Measurements from ENCODE around the gene PHAX. TPM values are rescaled to one million over a fixed set of nuclear protein-coding genes. Genes with fewer than 3 reads are reported as not detected.

The PHAX gene
- total RNA-seq, 1 experiment from 2014 or later, result 46.2 TPM

DNA sequence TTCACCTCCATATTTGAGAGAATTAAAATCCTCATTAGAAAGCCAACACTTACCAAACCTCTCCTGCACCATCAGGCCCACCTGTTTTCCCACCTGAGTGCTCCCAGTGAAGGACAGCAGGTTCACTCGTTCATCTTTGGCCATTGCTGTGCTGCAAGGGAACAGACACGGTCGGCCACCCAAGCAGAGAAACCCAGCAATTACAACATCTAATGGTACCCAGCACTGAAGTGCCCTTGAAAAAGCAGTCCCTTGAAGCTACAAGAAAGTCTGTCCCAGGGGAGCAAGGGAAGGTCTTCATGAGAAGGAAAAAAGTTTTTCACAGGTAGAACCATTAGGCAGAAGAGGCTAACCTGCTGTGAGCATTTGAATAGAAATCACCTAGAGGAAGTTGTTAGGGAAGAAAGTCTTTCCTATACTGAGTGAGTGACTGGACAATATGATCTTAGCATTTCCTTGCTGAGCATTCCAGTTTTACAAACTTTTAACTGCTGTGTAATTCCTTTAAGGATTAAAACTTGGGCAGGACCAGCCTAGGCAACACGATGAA lies 32.5 kb upstream of the PHAX start:
- ATAC-seq, result no peak
- H3K9me3 ChIP-seq (ENCODE audit: control insufficient read depth, insufficient read depth, low read depth, low read length), result no peaks in the 10 kb centered on the region
- no TSS peak for BruUV-seq (replicated peaks)
- H3K27ac ChIP-seq (ENCODE audit: low read length), result no peak overlapping the region
- no peaks in the 10 kb centered on the region for H3K36me3 ChIP-seq (ENCODE audit: control insufficient read depth, insufficient read depth, low read length)
- no peaks in the 10 kb centered on the region for H3K4me1 ChIP-seq (ENCODE audit: control insufficient read depth, insufficient read depth, low read length)
- DNase-seq (ENCODE audit: low read depth, low spot score), result no peak
- no peak for TF ChIP-seq SIN3A (IDR thresholded peaks at IDR 0.05; ENCODE audit: borderline replicate concordance, insufficient read depth, low read depth, low read length)
- TF ChIP-seq, protein P1, sequence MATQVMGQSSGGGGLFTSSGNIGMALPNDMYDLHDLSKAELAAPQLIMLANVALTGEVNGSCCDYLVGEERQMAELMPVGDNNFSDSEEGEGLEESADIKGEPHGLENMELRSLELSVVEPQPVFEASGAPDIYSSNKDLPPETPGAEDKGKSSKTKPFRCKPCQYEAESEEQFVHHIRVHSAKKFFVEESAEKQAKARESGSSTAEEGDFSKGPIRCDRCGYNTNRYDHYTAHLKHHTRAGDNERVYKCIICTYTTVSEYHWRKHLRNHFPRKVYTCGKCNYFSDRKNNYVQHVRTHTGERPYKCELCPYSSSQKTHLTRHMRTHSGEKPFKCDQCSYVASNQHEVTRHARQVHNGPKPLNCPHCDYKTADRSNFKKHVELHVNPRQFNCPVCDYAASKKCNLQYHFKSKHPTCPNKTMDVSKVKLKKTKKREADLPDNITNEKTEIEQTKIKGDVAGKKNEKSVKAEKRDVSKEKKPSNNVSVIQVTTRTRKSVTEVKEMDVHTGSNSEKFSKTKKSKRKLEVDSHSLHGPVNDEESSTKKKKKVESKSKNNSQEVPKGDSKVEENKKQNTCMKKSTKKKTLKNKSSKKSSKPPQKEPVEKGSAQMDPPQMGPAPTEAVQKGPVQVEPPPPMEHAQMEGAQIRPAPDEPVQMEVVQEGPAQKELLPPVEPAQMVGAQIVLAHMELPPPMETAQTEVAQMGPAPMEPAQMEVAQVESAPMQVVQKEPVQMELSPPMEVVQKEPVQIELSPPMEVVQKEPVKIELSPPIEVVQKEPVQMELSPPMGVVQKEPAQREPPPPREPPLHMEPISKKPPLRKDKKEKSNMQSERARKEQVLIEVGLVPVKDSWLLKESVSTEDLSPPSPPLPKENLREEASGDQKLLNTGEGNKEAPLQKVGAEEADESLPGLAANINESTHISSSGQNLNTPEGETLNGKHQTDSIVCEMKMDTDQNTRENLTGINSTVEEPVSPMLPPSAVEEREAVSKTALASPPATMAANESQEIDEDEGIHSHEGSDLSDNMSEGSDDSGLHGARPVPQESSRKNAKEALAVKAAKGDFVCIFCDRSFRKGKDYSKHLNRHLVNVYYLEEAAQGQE (IDR thresholded peaks at IDR 0.05; ENCODE audit: insufficient read depth in 1 of 2, low read depth in 2 of 2, low read length in 1 of 2), result no peak
- TF ChIP-seq POLR2AphosphoS5 (IDR thresholded peaks at IDR 0.05; ENCODE audit: low read depth, low read length), result no peak
- CTCF ChIA-PET, result no interaction called here
- POLR2A ChIA-PET, result no interaction called here
- H3K4me3 ChIP-seq (ENCODE audit: low read depth in 2 of 2, low read length in 2 of 2), result no peak overlapping the region
- intact Hi-C loops (cut with micrococcal nuclease; ENCODE audit: unreplicated experiment), result no loop called here
- no peaks in the 10 kb centered on the region for H3K27me3 ChIP-seq (ENCODE audit: control insufficient read depth, insufficient read depth, low read length)
- in situ Hi-C loops (cut with HindIII; ENCODE audit: low pct_unique_long_range_greater_than_20kb, low sequenced_read_pairs), result no loop called here

DNA sequence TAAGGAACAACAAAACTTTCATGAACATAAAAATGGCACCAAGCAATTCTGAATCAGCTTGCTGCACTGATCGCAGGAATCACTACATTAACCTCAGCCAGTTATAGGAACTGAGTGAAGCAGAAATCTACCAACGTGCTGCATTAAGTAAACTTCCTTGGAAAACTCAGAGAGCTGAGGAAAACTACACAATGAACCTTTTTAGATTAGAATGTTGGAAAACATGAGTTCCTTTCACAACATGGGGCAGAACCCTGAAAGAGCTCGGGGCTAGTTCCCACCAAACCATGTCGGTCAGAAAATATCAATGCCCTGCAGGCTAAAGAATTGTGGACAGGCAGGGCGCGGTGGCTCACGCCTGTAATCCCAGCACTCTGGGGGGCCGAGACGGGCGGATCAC lies 25.1 kb upstream of the PHAX start:
- TF ChIP-seq TCF7L2 (IDR thresholded peaks at IDR 0.05; ENCODE audit: low read depth, low read length), result no peak
- TF ChIP-seq POLR2AphosphoS5 (IDR thresholded peaks at IDR 0.05; ENCODE audit: low read depth, low read length), result no peak
- TF ChIP-seq, protein P1 (IDR thresholded peaks at IDR 0.05; ENCODE audit: insufficient read depth in 1 of 2, low read depth in 2 of 2, low read length in 1 of 2), result no peak
- TF ChIP-seq, protein P2, sequence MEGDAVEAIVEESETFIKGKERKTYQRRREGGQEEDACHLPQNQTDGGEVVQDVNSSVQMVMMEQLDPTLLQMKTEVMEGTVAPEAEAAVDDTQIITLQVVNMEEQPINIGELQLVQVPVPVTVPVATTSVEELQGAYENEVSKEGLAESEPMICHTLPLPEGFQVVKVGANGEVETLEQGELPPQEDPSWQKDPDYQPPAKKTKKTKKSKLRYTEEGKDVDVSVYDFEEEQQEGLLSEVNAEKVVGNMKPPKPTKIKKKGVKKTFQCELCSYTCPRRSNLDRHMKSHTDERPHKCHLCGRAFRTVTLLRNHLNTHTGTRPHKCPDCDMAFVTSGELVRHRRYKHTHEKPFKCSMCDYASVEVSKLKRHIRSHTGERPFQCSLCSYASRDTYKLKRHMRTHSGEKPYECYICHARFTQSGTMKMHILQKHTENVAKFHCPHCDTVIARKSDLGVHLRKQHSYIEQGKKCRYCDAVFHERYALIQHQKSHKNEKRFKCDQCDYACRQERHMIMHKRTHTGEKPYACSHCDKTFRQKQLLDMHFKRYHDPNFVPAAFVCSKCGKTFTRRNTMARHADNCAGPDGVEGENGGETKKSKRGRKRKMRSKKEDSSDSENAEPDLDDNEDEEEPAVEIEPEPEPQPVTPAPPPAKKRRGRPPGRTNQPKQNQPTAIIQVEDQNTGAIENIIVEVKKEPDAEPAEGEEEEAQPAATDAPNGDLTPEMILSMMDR (IDR thresholded peaks at IDR 0.05), result no peak
- no peak for TF ChIP-seq SIN3A (IDR thresholded peaks at IDR 0.05; ENCODE audit: borderline replicate concordance, insufficient read depth, low read depth, low read length)
- BruUV-seq (replicated peaks), result no TSS peak
- in situ Hi-C loops (cut with HindIII; ENCODE audit: low pct_unique_long_range_greater_than_20kb, low sequenced_read_pairs) (no loop called here), intact Hi-C loops (cut with micrococcal nuclease; ENCODE audit: unreplicated experiment) (no loop called here)
- Histone ChIP-seq H3K27ac (ENCODE audit: low read length) (no peak overlapping the region), H3K4me3 (ENCODE audit: low read depth in 2 of 2, low read length in 2 of 2) (no peak overlapping the region), H3K36me3 (ENCODE audit: control insufficient read depth, insufficient read depth, low read length) (peaks cover 5% of the 10 kb centered on the region; the same call in 1 of the 2 replicates), H3K4me1 (ENCODE audit: control insufficient read depth, insufficient read depth, low read length) (no peaks in the 10 kb centered on the region), H3K27me3 (ENCODE audit: control insufficient read depth, insufficient read depth, low read length) (no peaks in the 10 kb centered on the region), H3K9me3 (ENCODE audit: control insufficient read depth, insufficient read depth, low read depth, low read length) (no peaks in the 10 kb centered on the region)
- ATAC-seq (no peak), DNase-seq (ENCODE audit: low read depth, low spot score) (no peak)
- POLR2A ChIA-PET, result no interaction called here
- CTCF ChIA-PET, result no interaction called here
